Measurements from ENCODE around the gene FSD2. TPM values are rescaled to one million over a fixed set of nuclear protein-coding genes. Genes with fewer than 3 reads are reported as not detected.
"Not testable (repeated sequence)": the region's sequence is repeated elsewhere in the genome, so short reads cannot be mapped to it uniquely, and the experiment has no call there.

FSD2 gene
- total and polyA plus RNA-seq, 2 of the 8 experiments (the other 6 are each of a cell fraction or from before 2014, with no cell fraction given) = 0.02 TPM; not detected in 1

- H2BK15ac ChIP-seq (ENCODE audit: low read length); H3K9me3 ChIP-seq (ENCODE audit: insufficient read depth in 2 of 2, low read depth in 1 of 2, low read length in 1 of 2); H4K20me1 ChIP-seq (replicated peaks in 1 of 2; ENCODE audit: control insufficient read depth in 1 of 2, insufficient read depth in 2 of 2, low read length in 2 of 2); H3K4me2 ChIP-seq (ENCODE audit: insufficient read depth in 1 of 2, low read depth in 2 of 2, low read length in 2 of 2); H3K79me1 ChIP-seq (ENCODE audit: low read depth, low read length); H3K27ac ChIP-seq (ENCODE audit: low read depth, low read length); H3K79me2 ChIP-seq (ENCODE audit: control insufficient read depth in 1 of 2, insufficient read depth in 2 of 2, low read length in 2 of 2); CTCF ChIA-PET (ENCODE audit: partially characterized antibody); H3K4ac ChIP-seq (replicated peaks; ENCODE audit: insufficient read length, low read depth, low read length); POLR2A ChIA-PET (ENCODE audit: partially characterized antibody); H3K14ac ChIP-seq (ENCODE audit: insufficient read length); FAIRE-seq; H3K27me3 ChIP-seq (replicated peaks in 1 of 4; ENCODE audit: control insufficient read depth in 3 of 4, extremely low read depth in 1 of 4, insufficient read depth in 3 of 4, low read length in 3 of 4); H2AFZ ChIP-seq (ENCODE audit: low read length); H3K4me1 ChIP-seq (replicated peaks in 1 of 4; ENCODE audit: control insufficient read depth in 3 of 4, insufficient read depth in 4 of 4, low read length in 3 of 4); H3K23ac ChIP-seq (ENCODE audit: insufficient read length); H2BK120ac ChIP-seq (replicated peaks; ENCODE audit: low read depth, low read length); H2BK12ac ChIP-seq (ENCODE audit: low read depth, low read length); H2AK5ac ChIP-seq (ENCODE audit: low read depth, low read length); H4K91ac ChIP-seq (replicated peaks; ENCODE audit: insufficient read length, low read length); DNase-seq (ENCODE audit: low read depth in 1 of 2, low spot score in 2 of 2); H4K8ac ChIP-seq (ENCODE audit: extremely low read depth, insufficient read depth, low read length); H3K4me3 ChIP-seq (ENCODE audit: extremely low read depth in 1 of 4, insufficient read depth in 2 of 4, low read depth in 3 of 4, low read length in 4 of 4); H3K23me2 ChIP-seq (ENCODE audit: low read depth, low read length); H3K9ac ChIP-seq (replicated peaks in 1 of 4; ENCODE audit: extremely low read depth in 1 of 4, low read depth in 3 of 4, low read length in 3 of 4); H4K5ac ChIP-seq (ENCODE audit: insufficient read length, low read depth, low read length); H3K56ac ChIP-seq (replicated peaks; ENCODE audit: insufficient read length, low read depth, low read length); H2BK20ac ChIP-seq (ENCODE audit: low read length); H3K18ac ChIP-seq (ENCODE audit: extremely low read depth, low read length); H2BK5ac ChIP-seq (ENCODE audit: low read depth, low read length): not testable (repeated sequence)
- peaks cover 0 to 22% (median 6%) of the 10 kb centered on the region in 4 experiments; a peak in 3 of 8 replicates for H3K36me3 ChIP-seq (ENCODE audit: control insufficient read depth in 2 of 4, insufficient read depth in 4 of 4, low read length in 3 of 4)
Measured at GRCh38 chr15:82821851-82822250, 16.0 kb upstream of the FSD2 start.

DNA sequence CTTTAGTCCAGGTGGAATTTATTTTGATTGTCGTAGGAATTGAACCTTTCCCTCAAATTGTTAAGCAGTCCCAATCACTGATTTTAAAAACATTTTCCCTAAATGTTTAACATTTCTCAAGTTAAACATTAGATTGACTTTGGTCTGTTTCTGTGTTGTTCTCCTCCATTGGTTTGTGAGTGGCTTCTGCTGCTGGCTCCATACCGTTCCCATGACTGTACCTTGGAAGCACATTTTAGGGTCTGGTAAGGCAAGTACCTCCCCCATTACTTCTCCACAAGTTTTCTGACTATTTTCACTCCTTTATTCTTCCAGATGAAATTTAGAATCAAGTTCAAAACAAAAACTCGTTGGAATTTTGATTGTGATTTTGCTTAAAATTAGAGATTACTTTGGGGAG lies 15.5 kb upstream of the FSD2 start:
- DNase-seq (ENCODE audit: low read depth in 1 of 2, low spot score in 2 of 2); POLR2A ChIA-PET (ENCODE audit: partially characterized antibody); H2BK15ac ChIP-seq (ENCODE audit: low read length); H3K79me2 ChIP-seq (ENCODE audit: control insufficient read depth in 1 of 2, insufficient read depth in 2 of 2, low read length in 2 of 2); H3K27ac ChIP-seq (ENCODE audit: low read depth, low read length); H2BK12ac ChIP-seq (ENCODE audit: low read depth, low read length); H3K4me2 ChIP-seq (ENCODE audit: insufficient read depth in 1 of 2, low read depth in 2 of 2, low read length in 2 of 2); H2BK120ac ChIP-seq (replicated peaks; ENCODE audit: low read depth, low read length); H3K14ac ChIP-seq (ENCODE audit: insufficient read length); H3K9ac ChIP-seq (replicated peaks in 1 of 4; ENCODE audit: extremely low read depth in 1 of 4, low read depth in 3 of 4, low read length in 3 of 4); H3K18ac ChIP-seq (ENCODE audit: extremely low read depth, low read length); H2AFZ ChIP-seq (ENCODE audit: low read length); H3K79me1 ChIP-seq (ENCODE audit: low read depth, low read length); H4K5ac ChIP-seq (ENCODE audit: insufficient read length, low read depth, low read length); H3K4me1 ChIP-seq (replicated peaks in 1 of 4; ENCODE audit: control insufficient read depth in 3 of 4, insufficient read depth in 4 of 4, low read length in 3 of 4); H3K4ac ChIP-seq (replicated peaks; ENCODE audit: insufficient read length, low read depth, low read length); H4K8ac ChIP-seq (ENCODE audit: extremely low read depth, insufficient read depth, low read length); H3K23ac ChIP-seq (ENCODE audit: insufficient read length); H4K91ac ChIP-seq (replicated peaks; ENCODE audit: insufficient read length, low read length); H2BK5ac ChIP-seq (ENCODE audit: low read depth, low read length); FAIRE-seq; CTCF ChIA-PET (ENCODE audit: partially characterized antibody); H3K23me2 ChIP-seq (ENCODE audit: low read depth, low read length); H3K4me3 ChIP-seq (ENCODE audit: extremely low read depth in 1 of 4, insufficient read depth in 2 of 4, low read depth in 3 of 4, low read length in 4 of 4); H2AK5ac ChIP-seq (ENCODE audit: low read depth, low read length); H2BK20ac ChIP-seq (ENCODE audit: low read length); H4K20me1 ChIP-seq (replicated peaks in 1 of 2; ENCODE audit: control insufficient read depth in 1 of 2, insufficient read depth in 2 of 2, low read length in 2 of 2); H3K9me3 ChIP-seq (ENCODE audit: insufficient read depth in 2 of 2, low read depth in 1 of 2, low read length in 1 of 2); H3K56ac ChIP-seq (replicated peaks; ENCODE audit: insufficient read length, low read depth, low read length); H3K27me3 ChIP-seq (replicated peaks in 1 of 4; ENCODE audit: control insufficient read depth in 3 of 4, extremely low read depth in 1 of 4, insufficient read depth in 3 of 4, low read length in 3 of 4): not testable (repeated sequence)
- WGBS, 2 experiments (ENCODE audit: extremely low coverage in 1 of 2, insufficient coverage in 1 of 2, insufficient read length in 1 of 2, insufficient replicate concordance in 2 of 2, low coverage in 1 of 2, low lambda C conversion rate in 2 of 2, missing lambda C conversion rate in 1 of 2) = 87% methylated on average over 3 of the region's 3 CpGs; no CpG with 5 or more reads in 1 of the 2 experiments
- H3K36me3 ChIP-seq (ENCODE audit: control insufficient read depth in 2 of 4, insufficient read depth in 4 of 4, low read length in 3 of 4) = peaks cover 0 to 20% (median 6%) of the 10 kb centered on the region in 4 experiments; a peak in 3 of 8 replicates
